Stimulated activated CD4-positive, alpha-beta T cell treated with anti-CD3 and anti-CD28 coated beads, Interleukin-4, amount 100 ng/mL, for 24 hours (primary cell): ENCODE results near the gene GPLD1.
A peak's percentile ranks its signal among the peaks of the same experiment; 100 is the strongest.

ENCODE experiments used
- DNase-seq: peaks from one replicate; pipeline ENCODE4 v3.0.0-alpha.2; 2020

Gene GPLD1

DNA sequence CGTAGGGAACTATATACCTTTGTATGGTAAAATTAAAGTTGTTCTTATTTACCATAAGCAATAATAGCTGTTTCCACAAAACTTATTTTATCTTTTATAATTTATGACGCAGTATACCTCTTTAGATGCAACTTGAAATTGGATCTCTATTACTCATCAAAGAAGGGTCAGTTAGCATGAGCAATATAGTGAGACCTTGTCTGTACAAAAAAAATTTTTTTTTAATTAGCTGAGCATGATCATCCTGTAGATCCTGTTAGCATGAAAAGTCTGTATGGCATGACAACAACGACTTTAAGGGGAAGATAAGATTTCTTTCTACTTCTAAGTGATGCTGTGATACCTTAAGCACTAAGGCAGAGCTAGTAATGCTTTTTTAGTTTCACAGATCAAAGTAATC, 11.3 kb upstream of the GPLD1 start:
- DNase-seq, result no peak

GRCh38 chr6:24497254-24497970, 8.0 kb upstream of the GPLD1 start:
- DNase-seq, result no peak

GRCh38 chr6:24494821-24495795, 5.7 kb upstream of the GPLD1 start, which contains the start of gene ALDH5A1:
Gene ALDH5A1, plus strand, starts transcription at chr6:24494969. Its CDS starts 28 bp downstream, at chr6:24494997.
- peak; percentile 82 for DNase-seq

DNA sequence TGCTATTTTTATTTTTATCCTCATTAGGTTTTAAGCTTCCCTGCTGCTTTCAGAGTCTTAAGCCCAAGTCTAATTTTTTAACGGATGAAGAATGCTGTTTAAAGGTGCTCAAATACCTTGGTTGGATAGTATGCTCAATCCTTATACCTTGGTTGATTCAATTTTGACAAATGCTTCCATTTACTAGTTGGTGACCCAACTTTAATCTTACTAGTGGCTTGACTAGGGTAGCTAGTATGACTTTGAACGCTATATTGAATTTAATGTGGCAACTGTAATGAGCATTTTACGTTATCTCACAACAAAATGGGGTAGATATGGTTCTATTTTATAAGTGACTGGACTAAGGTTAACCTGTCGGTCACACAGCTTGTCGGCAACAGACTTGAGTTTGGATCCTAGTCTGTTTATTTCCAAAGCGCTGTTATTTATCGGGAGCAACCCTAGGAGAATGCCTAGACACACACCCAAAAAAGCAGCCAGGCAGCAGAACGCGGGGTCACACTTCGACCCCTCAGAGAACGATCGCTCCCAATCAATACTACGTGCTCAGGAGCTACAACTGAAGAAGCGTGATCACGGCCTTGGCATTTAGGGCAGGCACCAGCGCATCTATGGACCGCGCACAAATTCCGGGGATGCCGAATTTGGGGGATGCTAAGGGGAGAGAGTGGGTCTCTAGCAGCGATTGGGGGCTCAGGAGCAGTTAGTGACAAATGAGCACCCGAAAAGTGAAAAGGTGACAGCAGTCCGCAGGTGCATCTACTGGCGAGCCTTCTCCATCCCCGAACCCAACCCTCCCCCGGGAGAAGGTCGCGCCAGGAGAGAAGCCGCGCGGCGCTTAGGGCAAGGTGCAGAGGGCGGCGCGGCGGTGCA, 4.8 kb upstream of the GPLD1 start:
- no peak for DNase-seq

GRCh38 chr6:24492475-24492874, 3.1 kb upstream of the GPLD1 start:
- DNase-seq, result no peak

GRCh38 chr6:24490948-24491347, 1.6 kb upstream of the GPLD1 start:
- DNase-seq, result no peak

DNA sequence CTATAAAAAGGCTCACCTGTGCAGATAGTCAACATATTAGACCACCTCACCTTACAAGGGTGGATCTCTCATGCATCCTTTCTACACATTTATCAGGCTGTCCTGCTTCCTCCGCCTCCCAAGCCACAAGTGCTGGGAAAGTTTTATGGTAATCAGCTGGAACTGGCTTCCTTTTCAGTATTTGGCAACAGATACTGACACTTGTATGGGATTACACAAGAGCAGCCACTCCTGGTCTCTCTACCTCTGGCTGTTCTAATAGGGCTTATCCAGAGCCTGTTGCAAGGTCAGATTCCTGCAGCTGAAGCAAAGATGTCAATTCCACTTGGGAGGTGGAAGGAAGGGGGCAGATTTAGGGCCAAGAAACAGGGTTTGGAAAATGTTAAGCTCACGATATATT, 503 bp upstream of the GPLD1 start:
- no peak for DNase-seq

- DNase-seq, result no peak
These were observed 3.3 kb downstream of the GPLD1 start for GRCh38 chr6:24486065-24486464.

GRCh38 chr6:24484657-24485323, 4.6 kb downstream of the GPLD1 start:
- DNase-seq, result no peak

GRCh38 chr6:24481449-24481848, 7.9 kb downstream of the GPLD1 start:
- no peak for DNase-seq

GRCh38 chr6:24480705-24481104, 8.7 kb downstream of the GPLD1 start:
- DNase-seq, result no peak

DNA sequence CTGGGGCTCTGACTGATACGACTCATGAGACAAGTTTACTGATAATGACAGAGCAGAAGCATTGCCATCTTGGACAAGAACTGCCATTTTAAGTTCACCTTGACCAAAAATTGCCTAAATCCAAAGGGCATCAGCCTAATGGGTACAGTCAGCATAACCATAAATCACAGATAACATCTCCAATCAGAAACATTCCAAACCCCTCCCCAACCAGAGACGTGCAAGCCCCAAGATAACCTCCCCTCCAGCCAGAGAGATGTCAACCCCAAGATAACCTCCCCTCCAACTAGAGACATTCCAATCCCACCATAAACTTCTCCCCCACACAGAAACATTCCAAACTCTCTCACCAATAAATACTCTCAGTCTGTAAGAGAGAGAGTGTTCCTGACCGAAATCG, 10.5 kb downstream of the GPLD1 start:
- no peak for DNase-seq

DNA sequence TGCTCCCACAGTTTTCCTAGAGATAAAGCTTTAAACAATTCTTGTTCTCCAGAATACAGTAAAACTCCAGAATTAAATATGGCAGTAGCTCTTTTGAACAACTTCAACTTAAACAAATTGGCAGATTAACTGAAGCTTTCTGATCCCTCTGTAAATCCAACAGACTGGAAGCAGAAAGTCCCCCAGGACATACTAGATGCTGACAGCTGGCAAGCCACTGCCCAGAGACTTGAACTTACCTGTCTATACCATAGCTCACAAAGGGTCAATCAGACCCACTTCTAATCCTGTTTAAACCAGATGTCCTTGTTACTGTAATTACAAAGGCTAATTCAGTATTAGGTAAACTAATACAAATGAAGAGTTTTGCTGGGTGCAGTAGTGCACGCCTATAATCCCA, 12.3 kb downstream of the GPLD1 start:
- DNase-seq, result no peak

DNA sequence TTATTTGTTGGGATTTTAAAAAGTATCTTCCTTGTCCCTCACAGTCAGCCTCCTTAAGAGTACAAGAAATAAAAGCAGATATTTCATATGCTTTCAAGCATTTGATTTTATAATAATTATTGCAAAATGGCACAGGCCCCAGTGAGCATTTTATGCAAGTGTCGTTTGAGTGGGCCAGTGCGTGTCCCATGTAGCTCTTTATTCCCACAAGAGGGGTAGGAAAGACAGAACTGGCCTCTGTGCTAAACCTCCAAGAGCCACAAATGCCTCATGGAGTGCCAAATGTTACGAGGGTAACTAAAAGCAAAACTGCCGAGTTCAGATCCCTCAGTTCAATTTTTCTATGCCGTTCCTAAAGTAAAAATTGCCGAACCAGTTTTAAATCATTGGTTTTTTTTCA, 12.7 kb downstream of the GPLD1 start:
- DNase-seq, result no peak

DNA sequence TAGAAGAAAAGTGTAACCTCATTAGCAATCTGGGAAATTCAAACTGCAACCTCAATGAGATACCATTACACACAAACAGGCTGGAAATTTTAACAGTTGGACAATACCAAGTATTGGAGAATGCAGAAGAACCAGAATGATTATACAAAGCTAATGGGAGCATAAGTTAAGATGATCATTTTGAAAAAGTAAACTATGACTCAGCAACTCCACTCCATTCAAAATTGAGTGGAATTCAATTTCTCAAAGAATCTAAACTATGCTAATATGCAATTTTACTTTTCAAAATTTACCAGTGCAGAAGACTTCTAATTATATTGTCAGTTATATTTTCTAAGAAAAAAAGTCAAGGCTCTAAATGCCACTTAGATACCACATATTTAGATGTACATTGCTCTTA, 17.2 kb downstream of the GPLD1 start:
- no peak for DNase-seq

DNA sequence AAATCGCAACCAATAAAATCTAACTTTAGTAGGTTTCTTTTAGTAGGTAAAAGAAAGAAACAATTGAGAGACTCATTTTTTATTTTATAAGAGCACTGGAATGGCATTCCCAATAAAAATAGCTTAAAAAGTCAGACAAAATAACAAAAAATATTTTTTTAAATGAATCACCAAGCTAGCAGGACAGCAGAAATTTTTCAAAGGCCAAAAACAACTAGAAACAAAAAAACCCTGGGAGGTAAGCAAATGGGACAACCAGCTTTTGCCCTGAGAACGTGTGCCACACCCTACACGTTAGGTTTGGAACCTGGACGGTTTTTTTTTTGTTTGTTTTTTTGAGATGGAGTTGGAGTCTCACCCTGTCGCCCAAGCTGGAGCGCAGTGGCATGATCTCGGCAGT, 19.6 kb downstream of the GPLD1 start:
- DNase-seq, result no peak

- no peak for DNase-seq
These were observed 24.9 kb downstream of the GPLD1 start for GRCh38 chr6:24464253-24465038.

DNA sequence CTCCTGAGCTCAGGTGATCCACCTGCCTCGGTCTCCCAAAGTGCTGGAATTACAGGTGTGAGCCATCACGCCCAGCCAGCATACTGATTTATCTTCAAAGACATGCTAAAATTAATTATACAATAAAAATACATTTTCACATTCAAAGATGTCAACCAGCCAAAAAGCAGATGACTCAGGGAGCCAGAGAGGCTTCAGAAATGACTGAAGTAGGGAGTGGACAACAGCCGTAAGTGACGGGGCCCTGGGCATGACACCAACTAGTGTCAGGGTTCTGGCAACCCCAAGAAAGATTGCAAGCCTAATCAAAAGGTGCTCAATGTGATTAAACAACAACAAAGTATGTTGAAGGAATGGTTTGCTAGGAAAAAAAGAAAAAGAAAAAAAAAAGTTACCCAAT, 28.4 kb downstream of the GPLD1 start:
- no peak for DNase-seq

DNA sequence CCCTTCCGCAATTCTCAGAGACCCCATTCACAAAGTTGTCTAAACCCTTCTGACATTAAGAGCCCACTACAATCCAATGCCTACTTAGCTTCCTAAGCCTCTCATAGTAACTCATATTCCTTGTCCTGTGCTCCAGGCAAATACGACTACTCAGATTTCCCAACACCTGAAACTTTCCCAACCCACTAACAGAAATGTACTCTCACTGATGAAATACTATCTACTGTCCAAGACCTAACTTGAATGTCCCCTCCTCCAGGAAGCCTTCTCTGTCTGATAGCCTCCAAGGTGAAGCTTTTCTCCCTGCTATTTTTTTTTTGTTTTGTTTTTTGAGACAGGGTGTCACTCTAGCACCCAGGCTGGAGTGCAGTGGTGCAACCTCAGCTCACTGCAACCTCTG, 30.4 kb downstream of the GPLD1 start:
- no peak for DNase-seq

- DNase-seq, result no peak
These were observed 31.2 kb downstream of the GPLD1 start for GRCh38 chr6:24458134-24458533.

DNA sequence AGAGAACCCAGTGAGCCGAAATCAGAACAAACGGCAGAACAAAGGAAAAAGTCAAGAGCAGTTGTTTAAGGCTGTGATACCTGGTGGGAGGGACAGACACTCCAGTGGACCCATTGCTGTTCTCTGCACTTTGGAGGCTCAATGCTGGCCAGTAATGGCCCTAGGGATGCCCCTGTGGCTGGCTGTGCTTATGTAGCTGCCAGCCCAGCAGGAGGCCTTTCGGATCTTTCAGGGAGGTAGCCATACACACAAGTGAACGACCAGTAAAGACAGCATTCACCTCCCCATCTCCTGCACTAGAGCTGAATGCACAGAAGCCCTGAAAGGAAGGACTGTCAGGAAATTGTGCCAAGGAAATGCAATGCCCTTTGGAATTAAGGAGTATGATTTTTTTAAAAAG, 34.3 kb downstream of the GPLD1 start:
- no peak for DNase-seq

DNA sequence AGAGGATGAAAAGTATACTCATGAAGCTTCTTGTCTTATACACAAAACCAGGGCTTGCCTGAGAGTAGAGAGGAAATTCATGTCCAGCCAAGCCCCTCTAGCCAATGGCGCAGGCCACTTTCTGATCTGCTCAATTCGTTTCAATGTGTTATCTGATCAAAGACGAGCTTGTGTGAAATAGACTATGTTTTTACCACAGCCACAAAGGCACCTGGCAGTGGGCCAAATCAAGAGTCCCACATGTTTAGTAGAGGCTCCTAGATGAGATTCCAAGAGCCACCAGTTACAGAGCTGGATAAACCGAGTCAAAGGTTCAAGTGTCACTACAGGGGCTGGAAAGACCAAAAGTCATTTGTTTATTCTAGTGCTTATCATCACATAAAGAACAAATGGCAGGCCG, 34.9 kb downstream of the GPLD1 start:
- no peak for DNase-seq
